HEK293T (cell line): ENCODE measurements around the gene PEDS1.

Experiments used
- BHLHE40 ChIP-seq: fragments of 450-650 bp; IDR thresholded peaks from 2 replicates; pipeline ENCODE4 v1.6.1; 2016; ENCODE audit warnings: mild to moderate bottlenecking, moderate library complexity, borderline replicate concordance
- CTBP1 ChIP-seq: fragments of 450-650 bp; IDR thresholded peaks from 2 replicates; pipeline ENCODE4 v1.6.1; 2016; ENCODE audit warnings: borderline replicate concordance
- ELF4 ChIP-seq: fragments of 450-650 bp; IDR thresholded peaks from 2 replicates; pipeline ENCODE4 v1.6.1; 2017; ENCODE audit warnings: antibody characterized with exemption
- FOXM1 ChIP-seq: fragments of 450-650 bp; IDR thresholded peaks from 2 replicates; pipeline ENCODE4 v1.6.1; 2017; ENCODE audit warnings: mild to moderate bottlenecking, borderline replicate concordance
- SP1 ChIP-seq: fragments of 450-650 bp; IDR thresholded peaks from 2 replicates; pipeline ENCODE4 v1.6.1; 2017
- TARDBP ChIP-seq: fragments of 450-650 bp; IDR thresholded peaks from 2 replicates; pipeline ENCODE4 v1.6.1; 2016

- no peak for TF ChIP-seq TARDBP
- no peak for TF ChIP-seq BHLHE40
- no peak for TF ChIP-seq ELF4
- TF ChIP-seq SP1, result no peak
- TF ChIP-seq FOXM1, result no peak
- no peak for TF ChIP-seq CTBP1
Measured at GRCh38 chr20:50123418-50123817, 30.1 kb downstream of the PEDS1 start.
